ENCODE results near the gene GGT7.
"Not testable (repeated sequence)": the region's sequence is repeated elsewhere in the genome, so short reads cannot be mapped to it uniquely, and the experiment has no call there.

Gene GGT7

GRCh38 chr20:34883087-34883688 lies 10.5 kb upstream of the GGT7 start:
- no peak for DNase-seq

- DNase-seq, result no peak
These were observed 9.0 kb upstream of the GGT7 start for GRCh38 chr20:34881689-34882088.

- not testable (repeated sequence) for DNase-seq
These were observed 8.3 kb upstream of the GGT7 start for GRCh38 chr20:34880971-34881370.

GRCh38 chr20:34880215-34880850 lies 7.7 kb upstream of the GGT7 start:
- DNase-seq, result no peak

- peak; percentile 95 for DNase-seq
These were observed 4.0 kb upstream of the GGT7 start, which contains the start of gene ACSS2 for GRCh38 chr20:34876406-34877282. Gene ACSS2 (plus strand): TSS chr20:34876612. CDS start chr20:34876646, 34 bp downstream.

GRCh38 chr20:34875642-34876405 lies 3.2 kb upstream of the GGT7 start:
- no peak for DNase-seq

- peak; percentile 63 for DNase-seq
These were observed 1.5 kb upstream of the GGT7 start for GRCh38 chr20:34874094-34874654.

- no peak for DNase-seq
These were observed 982 bp upstream of the GGT7 start for GRCh38 chr20:34873583-34874093.

GRCh38 chr20:34871966-34872621 lies 562 bp downstream of the GGT7 start:
- DNase-seq, result no peak

- DNase-seq, result no peak
These were observed 1.2 kb downstream of the GGT7 start for GRCh38 chr20:34871320-34871926.

GRCh38 chr20:34864216-34864615 lies 8.4 kb downstream of the GGT7 start:
- DNase-seq, result no peak

GRCh38 chr20:34863421-34863965 lies 9.2 kb downstream of the GGT7 start:
- no peak for DNase-seq

- no peak for DNase-seq
These were observed 9.9 kb downstream of the GGT7 start for GRCh38 chr20:34862724-34863123.

GRCh38 chr20:34861386-34862084 lies 11.1 kb downstream of the GGT7 start:
- DNase-seq, result no peak

GRCh38 chr20:34859826-34860545 lies 12.7 kb downstream of the GGT7 start:
- DNase-seq, result no peak

- no peak for DNase-seq
These were observed 13.3 kb downstream of the GGT7 start for GRCh38 chr20:34859367-34859766.

- no peak for DNase-seq
These were observed 20.4 kb downstream of the GGT7 start for GRCh38 chr20:34852298-34852697.

- no peak for DNase-seq
These were observed 21.7 kb downstream of the GGT7 start for GRCh38 chr20:34850969-34851368.

- no peak for DNase-seq
These were observed 22.9 kb downstream of the GGT7 start for GRCh38 chr20:34849778-34850177.

- no peak for DNase-seq
These were observed 24.1 kb downstream of the GGT7 start for GRCh38 chr20:34848597-34848996.

Data from stimulated activated CD4-positive, alpha-beta T cell treated with anti-CD3 and anti-CD28 coated beads, Interleukin-4, amount 100 ng/mL, for 24 hours (primary cell).